GM10847 (cell line): ENCODE measurements around the gene CNTNAP2.

Experiments used
- POLR2A ChIP-seq: IDR thresholded peaks from 2 replicates; pipeline ENCODE4 v1.6.1; 2011; ENCODE audit not compliant: insufficient read length; ENCODE audit errors: extremely low read depth

CNTNAP2 gene

DNA sequence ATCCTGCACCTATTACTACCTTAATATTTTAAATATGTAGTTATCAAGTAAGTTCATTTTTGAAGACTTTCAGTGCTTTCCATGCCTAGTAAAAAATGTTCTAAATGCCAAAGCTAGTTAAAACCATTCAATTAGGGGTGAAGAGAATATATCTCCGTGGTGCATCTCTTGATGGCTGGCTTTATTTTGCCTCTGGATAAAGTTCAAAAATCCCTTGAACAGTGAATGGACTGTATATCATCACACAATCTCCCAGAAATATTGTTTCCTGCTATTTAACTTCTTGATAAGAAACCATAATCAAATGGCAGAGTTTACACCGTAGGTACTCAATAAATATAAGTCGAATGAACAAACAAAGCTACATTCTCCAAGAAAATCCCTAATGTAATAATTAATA is 1360.9 kb downstream of the CNTNAP2 start:
- no peak for TF ChIP-seq POLR2A

DNA sequence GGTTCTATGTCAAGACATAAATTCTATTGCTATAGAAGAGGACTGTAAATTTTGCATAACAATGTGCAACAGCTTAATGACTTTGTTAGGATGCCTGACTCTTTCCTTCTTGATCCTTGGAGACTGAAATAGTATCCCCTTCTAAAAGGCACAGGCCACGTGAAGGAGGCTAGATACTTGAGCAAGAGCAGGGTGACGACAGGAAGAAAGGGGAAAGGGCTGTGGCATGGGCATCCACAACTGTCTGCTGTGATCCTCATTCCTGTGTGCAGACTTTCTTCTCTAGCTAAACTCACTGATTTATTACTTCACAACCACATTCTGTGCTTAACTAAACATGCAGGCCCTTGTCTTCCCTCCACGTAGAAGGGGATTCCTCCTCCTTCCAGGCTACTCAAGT is 1362.2 kb downstream of the CNTNAP2 start:
- no peak for TF ChIP-seq POLR2A

DNA sequence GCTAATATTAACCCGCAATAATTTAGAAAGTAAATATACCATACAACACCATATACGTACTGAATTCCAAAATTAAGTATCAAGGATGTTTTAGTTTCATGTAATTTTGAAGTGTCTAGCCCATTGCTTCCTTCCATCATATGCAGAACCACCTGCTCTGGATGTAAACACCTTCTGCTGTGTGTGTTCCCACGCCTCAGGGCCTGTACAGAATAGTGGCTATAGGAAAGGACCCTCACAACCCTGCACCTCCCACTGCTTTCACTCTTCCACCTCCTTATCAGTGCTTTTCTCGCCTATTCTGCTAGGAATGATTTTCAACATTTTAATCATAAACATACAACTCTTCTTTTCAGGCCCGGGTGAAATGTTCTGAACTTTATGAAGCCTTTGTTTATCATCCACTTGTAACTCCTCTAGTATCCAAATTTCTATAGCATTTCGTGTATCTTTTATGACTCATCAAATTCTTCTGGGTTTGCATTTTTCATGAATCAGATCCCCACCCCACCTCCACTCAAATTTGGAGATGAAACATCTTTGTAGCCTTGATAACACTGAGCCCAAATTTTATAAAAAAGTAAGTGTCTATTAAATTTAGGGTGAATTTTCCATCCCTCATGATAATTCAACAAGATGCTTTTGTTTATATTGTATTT is 1367.2 kb downstream of the CNTNAP2 start:
- no peak for TF ChIP-seq POLR2A

DNA sequence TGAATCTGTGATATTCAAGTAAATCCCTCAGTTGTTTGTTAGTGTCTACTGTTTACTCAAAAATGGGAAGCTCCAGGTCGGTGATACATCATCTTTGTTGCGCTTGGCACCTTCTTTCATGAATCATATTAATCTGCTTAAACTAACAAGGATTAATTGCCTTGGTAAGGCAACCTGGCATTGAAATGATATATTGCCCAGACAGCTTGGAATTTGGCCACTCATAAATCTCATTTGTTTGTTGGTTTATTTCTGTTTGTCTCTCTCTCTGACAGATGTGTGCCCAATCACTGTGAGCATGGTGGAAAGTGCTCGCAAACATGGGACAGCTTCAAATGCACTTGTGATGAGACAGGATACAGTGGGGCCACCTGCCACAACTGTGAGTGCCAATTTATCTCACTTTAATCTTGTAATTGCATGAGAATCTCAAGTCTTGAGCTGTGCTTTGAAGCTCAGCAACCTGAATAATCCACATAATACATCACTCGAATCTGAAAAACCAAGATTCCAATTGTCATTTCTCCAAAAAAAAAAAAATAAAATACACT is 1369.1 kb downstream of the CNTNAP2 start:
- no peak for TF ChIP-seq POLR2A

DNA sequence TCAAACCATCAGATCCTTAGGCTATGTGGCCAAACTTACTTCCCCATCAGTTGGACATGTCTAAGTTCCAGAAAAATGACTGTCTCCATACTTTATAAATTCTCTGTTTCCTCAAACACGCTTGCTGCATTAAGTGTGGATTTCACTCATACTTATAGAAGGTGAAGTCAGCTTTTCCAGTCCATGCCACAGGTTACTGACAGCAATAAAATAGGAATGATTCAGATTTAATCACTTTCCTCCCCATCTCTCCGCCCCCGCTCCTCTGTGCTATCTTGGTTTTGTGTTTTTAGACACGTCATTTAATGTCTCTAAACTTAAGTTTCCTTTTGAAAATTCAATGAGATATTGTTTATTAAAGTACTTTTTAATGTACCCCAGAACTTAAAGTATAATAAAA is 1376.0 kb downstream of the CNTNAP2 start:
- TF ChIP-seq POLR2A: no peak

DNA sequence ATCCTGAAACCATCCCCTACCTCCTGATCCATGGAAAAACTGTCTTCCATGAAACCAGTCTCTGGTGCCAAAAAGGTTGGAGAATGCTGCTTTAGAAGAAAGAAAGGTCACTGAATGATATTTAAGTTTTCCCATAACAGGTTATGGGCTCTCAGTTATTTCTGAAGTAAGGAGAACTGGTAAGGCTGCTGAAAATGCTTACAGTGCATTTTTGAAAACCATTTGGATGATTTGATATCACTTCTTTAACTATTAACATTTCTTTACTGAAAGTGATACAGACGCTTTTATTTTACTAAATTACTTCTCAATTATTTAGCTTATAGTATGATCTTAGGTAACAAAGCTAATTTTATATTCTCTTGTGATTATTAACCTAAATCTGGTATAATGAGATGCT is 1379.6 kb downstream of the CNTNAP2 start:
- no peak for TF ChIP-seq POLR2A

DNA sequence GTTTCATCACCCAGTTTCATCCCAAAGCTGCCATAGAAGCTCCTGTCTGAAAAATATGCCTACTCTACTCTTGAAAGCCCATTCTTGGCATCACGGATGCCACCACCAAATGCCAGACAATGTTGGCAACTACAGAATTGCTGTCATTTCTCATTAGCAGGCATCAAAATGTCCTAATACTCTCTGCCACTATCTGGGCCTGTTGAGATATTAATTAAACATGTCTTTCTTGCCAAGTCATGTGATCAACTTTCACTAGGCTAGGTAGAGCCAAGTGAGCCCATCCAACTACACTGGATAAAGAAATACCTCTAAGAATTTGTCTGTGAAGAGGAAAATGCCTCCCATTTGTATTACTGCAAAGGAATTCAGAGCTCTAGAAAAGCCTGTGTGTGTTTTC is 1380.6 kb downstream of the CNTNAP2 start:
- TF ChIP-seq POLR2A: no peak

DNA sequence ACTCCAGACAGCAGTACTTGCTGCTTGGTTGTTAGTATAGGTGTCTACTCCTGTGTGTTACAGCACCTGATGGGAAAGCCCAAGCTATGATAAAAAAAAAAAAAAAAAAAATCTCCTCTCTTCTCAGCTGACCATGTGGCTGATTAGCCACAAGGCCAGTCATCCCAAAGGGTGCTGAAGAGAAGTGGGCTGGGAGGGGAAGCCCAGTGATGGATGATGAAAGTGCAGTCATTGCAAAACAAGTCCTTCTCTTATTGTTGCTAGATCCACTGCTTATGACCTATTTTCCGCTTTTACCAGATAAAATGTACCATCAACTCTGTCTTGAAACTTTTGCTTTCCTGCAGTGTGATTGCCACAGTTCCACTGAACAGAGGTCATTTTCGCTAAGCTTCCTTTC is 1381.5 kb downstream of the CNTNAP2 start:
- TF ChIP-seq POLR2A: no peak

DNA sequence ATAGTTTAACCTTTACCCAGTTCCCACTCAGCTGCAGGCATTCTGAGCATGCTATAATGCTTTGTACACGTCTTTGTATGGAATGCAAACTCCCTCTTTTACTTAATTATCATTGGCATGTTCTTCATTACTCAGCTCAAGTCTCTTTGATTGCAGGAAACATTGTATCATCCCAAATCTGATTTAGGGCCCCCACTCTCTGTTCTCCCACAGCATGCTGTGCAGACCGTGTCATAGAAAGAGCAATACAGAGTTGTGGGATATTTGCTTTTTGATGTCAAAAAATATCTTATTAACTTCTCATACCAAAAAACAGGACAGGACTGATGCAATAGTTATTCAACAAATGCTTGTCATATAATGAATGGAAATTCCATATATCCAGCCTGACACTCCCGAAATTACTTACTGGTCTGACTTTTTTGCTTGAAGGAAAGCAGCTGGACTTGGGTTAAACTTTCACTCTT is 1392.5 kb downstream of the CNTNAP2 start:
- no peak for TF ChIP-seq POLR2A

DNA sequence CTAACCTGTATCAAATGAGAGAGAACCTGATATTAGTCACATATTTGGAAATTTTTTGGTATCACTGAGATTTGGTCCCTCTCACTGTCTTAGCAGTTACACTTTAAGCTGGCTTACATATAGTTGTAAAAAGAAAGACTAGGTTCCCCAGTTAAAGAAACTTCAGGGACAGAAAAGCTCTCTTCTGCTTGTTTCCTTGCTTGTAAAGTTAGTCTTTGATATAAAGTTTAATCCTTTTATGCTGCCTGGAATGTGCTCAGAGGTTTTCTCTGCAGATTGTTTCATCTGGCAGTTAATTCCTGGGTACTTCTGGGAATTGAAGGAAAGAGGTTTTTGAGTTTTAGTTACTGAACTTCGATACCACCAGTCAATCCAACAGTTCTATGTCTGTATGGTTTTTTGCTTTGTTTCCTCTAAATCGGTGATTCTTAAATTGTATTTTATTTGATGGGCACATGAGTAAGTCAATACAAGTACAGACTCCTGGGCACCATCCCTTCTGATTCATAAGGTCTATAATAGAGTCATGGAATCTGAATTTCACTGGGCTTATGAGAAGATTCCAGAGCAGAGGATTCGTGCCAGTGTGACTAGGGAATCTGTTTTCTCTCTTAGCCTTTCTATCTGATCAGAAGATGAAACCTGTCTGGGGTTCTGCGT is 1393.1 kb downstream of the CNTNAP2 start:
- TF ChIP-seq POLR2A: no peak

DNA sequence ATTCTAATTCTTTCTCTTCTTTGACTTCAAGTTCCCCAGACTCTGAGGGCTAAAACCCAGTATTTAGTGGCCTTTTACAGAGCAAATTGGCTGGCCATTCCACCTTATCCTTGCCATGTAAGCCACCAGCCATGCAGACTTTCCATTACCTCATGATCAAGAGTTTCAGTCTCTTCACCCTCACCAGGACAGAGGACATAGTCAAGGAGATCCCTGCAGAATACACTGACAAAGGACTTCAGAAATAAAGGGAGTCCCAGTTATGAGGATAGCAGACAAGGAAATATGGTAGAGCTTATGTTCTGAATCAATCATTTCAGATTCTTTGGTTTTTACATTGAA is 1393.6 kb downstream of the CNTNAP2 start:
- no peak for TF ChIP-seq POLR2A

DNA sequence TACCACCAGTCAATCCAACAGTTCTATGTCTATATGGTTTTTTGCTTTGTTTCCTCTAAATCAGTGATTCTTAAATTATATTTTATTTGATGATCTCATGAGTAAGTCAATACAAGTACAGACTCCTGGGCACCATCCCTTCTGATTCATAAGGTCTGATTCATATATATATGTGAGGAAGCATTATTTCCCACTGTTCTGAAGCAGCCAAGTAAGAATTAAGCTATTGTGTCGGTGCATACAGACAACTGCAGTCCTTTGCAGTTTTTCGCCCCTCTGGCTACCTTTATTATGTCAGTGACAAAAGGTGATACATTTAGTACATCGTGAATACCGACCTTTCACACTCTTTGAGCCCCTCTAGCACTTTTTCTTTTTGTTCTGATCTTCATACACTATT is 1394.3 kb downstream of the CNTNAP2 start:
- TF ChIP-seq POLR2A: no peak

DNA sequence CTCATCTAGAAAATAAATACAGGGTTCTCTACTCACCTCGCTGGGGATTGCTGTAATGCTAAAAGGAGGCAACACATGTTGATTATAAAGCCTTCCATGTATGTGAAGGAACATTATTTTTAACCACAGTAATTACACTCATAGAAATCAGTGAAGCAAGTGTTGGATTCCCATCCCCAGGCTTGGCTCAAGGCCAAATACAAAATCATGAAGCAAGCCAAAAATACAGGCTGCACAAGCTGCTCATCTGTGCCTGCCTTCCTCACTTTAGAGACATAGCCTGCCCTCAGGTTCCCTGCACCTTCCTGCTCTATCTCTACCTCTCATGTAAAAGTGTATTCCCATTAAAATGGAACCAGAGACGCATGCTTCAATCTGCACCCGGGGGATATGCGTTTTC is 1396.8 kb downstream of the CNTNAP2 start:
- TF ChIP-seq POLR2A: no peak

DNA sequence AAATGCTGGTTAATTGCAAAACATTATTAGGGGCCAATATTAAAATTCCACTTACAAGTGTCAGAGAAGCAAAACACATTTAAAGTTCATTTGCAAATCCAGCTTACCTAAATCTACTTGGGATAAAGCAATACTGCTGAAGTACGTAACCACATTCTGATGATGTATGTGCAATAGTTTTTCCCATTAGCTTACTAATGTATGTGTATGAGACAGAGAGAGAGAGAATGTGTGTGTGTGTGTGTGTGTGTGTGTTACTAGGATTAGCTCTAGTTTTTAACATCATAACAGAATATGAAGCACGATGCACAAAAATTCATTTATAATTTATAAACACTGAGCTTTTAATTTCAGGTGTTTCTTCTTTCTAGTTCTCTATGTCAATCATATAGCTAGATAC is 1399.8 kb downstream of the CNTNAP2 start:
- no peak for TF ChIP-seq POLR2A

DNA sequence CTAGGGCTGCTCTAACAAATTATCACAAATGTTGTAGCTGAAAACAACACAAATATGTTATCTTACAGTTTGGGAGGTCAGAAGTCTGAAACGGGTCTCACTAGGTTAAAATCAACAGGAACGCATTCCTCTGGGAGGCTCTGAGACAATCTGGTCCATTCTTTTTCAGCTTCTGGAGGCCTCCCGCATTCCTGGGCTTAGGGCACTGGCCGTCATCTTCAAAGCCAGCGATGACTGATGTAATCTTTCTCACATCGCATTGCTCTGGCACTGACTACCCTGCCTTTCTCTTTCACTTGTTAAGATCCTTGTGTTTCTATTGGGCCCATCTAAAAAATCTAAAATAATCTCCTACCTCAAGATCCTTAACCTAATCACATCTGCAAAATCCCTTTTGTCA is 1402.5 kb downstream of the CNTNAP2 start:
- no peak for TF ChIP-seq POLR2A

DNA sequence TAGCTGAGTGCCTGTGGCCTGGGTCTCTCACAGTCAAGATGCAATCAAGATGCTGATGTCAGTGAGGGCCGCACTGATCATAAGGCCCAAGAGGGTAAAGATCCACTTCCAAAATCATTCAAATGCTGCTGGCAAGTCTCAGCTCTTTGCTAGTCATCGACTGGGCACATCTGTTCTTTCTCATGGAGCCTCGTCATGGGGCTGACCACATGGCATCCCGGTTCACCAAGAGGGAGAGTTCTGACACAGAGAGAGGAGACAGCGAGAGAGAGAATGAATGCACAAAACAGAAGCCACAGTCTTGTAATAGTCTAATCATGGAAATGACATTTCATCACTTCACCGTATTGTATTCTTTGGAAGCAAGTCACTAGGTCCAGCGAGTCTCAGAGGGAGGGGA is 1406.5 kb downstream of the CNTNAP2 start:
- no peak for TF ChIP-seq POLR2A

DNA sequence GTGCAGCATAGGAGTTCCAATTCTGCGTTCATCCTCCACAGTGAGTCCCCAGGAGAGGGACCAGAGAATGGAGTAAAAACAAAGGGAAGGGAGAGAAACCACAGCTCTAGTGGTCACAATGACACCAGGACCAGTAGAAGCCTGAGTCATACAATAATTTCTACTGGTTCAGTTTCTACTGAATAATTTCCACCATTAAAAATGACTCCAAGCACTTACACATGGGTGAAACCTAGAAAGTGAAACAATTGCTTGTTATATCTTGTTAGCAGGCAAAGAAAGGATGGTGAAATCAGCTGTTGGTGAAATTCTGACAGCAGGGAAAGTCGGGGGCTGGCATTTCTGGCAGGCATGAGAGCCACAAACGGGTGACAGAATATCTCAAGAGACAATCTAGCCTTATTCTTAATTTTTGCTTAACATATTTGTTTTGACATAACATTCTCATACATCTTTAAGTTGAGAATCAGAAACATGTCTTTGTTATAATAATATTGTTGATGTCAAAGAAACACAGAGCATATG is 1408.2 kb downstream of the CNTNAP2 start:
- TF ChIP-seq POLR2A: no peak

DNA sequence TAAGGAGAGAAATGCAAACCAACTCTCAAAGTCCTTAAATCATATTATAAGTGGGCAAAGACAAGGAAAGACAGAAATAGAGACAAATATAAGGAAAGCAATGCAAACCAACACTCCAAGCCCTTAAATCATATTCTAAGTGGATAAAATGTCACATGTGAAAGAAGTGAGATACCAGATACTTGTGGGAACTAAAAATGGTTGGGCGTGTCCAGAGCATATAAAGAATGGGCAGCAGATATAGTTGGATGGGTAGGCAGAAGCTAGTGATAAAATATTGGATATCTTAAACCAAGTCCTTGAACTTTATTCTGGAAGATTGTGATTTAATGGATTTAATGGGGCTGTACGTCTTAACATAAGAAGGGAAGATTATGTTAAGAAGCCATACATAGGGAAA is 1408.7 kb downstream of the CNTNAP2 start:
- no peak for TF ChIP-seq POLR2A
